DMS153 treated with DMSO at 0.1 percent for 48 hours (cell line): ENCODE data around the gene APMAP.

Experiments
- DNase-seq: peaks from one replicate; lab custom pipeline; 2025; ENCODE audit not compliant: unreplicated experiment; lab: John Stamatoyannopoulos, UW

Gene APMAP

DNA sequence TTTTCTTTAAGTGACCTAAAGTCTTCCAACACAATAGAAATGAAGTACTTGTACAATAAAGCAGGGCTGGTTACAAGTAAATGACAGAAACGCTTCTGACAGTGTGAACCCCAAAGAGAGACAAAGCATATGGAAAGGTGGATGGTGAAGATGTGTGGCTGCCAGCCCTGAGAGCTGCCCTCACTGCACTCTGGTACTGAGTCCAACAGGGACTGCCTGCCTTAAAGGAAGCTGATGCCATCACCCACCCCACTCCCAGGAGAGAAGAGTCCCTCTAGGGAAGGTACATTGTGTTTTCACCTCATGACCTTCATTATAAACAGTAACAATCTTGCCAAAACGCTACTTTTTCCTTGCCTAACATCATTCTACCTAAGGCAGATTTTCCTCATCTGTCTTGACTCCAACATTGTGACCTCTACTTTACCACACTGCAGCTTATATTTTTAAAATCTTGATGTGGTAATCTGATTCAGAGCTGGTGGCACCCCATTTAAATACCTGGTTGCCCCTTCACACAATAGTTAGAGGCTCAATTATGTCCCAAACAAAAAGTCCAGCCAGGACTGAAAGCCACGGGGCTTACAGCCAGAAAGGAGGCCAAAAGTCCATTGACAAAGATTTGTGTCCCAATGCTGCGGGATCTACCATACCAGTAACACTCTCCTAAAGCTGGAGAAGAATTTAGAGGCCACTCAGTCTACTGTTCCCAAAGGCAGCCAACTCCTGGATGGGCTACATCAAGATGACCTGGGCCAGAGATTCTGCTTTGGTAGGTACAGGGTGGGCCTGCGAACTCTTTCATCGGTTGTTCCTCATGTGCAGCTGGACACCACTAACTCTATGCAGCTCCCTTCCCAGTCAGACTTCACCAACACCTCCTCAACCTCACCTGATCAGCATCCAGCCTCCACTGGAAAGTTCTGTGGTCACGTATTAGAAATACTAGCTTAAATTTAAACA, 4.4 kb downstream of the APMAP start:
- no peak for DNase-seq

DNA sequence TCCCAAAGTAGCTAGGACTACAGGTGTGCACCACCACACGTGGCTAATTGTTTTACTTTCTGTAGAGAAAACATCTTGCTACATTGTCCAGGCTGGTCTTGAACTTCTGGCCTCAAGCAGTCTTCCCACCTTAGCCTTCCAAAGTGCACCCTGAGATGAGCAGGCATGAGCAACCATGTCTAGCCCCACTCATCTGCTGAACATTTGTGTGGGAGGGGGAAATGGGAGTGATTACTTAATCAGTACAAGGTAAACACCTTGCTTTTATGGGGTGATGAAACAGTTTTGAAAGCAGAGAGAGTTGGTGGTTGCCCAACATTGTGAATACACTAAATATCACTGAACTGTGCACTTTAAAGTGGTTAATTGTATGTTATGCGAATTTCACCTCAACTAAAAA, 5.3 kb downstream of the APMAP start:
- DNase-seq: no peak

DNA sequence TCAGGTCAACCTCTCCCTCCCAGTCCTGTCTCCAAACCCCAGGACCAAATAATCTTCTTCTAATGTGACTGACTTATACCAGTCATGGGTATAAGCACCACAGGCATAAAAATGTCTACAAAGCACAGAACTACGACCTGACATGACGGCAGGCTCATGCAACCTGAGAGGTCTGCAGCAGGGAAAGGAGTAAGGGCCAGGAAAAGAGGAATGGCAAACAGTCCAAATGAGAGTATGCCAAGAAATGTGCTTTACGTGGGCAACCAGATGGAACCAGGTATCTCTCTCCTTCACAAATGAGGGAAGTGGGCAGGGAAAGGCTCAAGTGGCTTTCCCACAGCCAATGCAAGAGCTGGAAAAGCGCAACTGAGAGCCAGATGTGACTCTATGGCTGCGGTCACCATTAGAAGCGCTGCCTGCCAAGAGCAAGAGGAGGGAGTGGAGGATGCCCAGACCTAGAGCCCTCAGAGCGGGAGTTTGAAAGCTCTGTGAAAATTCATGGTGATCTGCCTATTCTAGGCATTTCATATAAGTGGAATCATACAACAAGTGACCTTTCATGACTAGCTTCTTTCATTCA, 6.0 kb downstream of the APMAP start:
- no peak for DNase-seq

DNA sequence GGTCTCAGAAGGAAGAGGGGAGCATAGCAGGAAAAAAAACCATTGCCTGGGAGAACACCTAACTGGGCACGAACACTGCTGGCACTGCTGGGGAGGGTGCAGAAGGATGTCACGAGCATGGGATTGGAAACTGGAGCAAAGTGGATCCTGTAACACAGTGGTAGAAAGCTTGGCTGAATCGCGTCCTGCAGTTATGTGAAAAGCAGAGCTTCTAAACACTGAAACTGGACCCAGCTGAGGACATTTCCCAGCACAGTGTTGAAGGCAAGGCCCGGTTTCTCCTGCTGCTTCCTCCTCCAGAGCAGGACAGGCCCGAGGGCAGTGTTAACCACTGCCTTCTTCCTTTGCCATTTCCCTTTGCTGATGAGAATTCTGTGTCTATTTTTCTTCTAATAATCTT, 6.7 kb downstream of the APMAP start:
- DNase-seq: no peak

DNA sequence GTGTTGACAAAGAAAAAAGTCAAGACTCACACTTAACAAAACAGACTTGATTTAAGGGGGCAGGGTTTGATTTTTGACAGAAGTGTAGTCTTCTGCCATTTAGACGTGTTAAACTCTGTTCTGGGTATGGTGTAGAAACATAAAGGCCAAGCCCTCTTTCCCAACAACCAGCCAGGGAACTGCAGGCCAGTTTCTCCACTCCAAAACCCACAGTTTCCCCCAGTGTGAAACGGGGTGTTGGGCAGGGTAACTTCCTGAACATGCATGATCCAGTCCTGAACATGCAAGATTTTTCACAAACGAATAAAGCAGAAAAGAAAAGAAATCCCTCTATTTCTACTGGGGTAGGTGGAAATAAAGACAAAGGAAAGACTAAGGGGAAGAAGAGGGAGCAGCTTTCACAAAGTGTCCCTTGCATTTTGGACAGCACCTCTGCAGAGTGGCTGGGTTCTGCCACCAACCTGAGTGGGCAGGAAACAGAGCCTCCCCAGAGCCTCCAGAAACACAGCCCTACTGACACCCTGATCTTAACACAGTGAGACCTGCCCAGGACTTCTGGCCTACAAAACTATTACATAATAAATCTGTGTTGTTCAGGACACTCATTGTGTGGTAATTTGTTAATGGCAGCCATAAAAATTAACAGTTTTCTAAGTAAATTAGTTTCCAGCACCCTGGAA, 7.5 kb downstream of the APMAP start:
- DNase-seq: no peak

DNA sequence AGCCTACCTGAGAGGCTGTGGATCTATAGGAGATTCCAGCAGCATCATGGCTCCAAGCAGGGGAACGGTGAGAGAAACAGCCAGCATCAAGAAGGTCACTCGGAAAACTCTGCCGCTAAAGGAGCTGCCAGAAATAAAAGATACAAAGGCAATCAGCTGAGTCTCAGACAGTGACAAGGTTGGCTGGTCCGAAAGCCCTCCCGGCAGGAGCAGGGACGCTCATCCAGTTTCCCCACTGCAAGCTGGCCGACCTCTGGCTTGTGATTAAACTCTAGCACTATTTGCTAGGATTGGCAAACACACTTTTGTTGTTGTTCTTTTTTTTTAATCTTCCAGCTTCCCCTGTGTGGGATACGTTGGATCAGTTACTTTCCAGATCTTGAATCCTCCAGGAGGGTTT, 8.7 kb downstream of the APMAP start:
- no peak for DNase-seq

DNA sequence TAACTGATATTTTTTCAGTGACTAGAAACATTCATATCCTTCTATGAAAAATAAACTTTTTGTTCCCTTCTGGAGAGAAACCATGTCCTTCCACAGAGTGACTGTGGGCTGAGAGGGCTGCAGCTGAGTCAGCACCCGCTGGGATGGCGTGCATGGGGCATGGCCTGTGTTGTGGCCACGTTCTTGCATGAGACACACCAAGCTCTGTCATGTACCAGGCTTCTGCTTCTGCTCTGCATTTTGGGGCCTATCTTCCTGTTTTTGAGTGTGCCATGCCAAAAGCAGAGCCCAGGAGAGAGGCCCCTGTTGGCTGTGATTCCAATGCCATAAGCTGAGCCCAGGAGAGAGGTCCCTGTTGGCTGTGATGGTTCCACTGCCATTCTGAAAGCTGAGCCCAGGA, 10.8 kb downstream of the APMAP start:
- DNase-seq: no peak

DNA sequence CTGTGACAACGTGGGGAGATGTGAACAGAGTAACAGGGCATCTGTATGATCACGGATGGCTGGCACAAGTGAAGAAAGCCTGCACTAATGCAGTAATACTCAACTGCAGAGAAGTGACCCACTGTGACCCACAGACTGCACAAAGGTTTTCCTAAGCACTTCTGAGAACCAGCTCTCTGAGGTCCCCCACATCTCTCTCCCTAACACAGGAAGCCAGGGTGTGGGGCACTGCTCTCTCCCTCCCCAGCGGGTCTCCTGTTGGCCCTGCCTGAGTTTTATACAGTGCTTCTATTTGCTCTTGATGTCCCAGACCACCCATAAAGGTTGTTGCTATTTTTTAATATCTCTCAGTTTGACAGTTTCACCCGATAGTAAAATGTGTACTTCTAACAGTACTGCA, 11.3 kb downstream of the APMAP start:
- no peak for DNase-seq

DNA sequence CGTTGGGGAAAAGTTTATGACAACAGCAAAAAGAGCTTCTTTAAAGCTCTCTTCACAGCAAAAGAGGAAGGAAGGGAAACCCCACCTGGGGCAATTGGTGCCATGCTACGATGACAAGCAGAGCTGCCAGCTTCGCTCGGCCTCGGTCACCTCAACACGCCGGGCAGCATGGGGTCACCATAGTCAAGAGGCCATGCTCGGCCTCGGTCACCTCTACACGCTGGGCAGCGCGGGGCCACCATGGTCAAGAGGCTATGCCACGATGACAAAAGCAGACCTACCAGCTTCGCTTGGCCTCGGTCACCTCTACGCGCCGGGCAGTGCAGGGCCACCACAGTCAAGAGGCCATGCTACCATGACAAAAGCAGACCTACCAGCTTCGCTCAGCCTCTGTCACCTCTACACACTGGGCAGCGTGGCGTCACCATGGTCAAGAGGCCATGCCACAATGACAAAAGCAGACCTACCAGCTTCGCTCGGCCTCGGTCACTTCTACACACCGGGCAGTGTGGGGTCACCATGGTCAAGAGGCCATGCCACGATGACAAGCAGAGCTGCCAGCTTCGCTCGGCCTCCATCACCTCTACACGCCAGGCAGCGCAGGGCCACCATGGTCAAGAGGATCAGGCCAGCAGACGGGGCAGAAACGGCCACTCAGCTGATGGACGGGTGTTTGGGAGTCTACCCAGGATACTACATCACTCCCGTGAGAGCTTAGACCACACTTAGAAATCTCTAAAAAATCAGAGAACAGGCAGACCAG, 12.1 kb downstream of the APMAP start:
- DNase-seq: no peak

DNA sequence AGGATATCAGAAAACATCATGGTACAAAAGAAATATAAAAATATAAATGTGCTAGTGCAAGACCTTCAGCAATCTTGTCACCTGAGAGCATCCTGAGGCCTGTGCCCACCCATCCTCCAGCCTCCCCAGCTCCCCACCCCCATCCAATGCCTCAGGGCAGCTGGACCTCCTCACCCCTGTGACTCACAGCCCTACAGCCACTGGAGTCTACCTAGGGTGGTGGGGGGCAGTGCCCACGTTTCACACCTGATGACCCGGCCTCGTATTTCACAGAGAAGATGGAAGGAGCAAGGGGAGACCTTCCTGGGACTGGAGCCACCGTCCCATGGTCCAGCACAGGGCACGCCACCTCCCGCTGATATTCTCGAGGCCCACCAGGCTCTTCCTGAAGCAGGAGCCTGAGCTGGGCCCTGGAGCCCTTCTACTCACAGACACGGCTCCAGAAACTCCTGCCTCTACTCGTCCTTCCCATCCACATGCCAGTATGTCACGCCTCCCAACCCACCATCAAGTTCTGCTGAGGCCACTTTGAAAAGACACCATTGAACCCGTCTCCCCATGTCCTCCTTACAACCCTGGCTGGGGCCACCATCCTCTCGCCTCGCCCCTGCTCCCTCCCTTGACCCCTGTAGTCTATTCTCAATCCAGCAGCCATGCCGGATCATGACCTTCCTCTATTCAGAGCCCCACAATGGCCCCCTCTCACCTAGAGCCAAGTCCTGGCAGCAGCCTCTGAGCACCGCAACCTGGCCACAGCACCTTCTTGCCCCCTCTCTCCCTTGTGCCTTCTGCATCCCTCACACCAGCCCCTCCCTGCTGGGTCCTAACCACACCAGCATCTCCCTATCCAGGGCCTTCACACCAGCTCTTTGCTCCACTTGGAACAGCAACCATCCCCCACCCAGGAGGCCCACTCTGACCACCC, 13.3 kb downstream of the APMAP start:
- no peak for DNase-seq

DNA sequence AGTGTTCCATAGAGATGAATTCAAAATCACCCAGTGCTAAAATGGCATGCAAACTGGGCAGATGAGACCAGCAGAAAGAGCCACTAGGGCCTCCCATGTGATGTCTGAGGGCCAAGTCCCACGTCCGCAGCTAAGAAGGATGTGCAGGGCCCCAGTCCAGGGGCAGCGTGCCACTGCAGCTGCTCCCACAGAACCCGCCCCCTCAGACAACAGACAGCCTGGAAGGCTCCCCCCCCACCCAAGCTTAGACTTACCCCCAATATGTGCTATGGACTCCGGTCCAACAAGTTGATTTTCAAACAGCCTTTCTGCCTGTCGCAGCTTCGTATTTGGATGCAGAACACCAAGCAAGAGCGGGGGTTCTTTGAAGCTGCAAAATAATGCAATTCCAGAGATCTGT, 14.0 kb downstream of the APMAP start:
- DNase-seq: no peak

DNA sequence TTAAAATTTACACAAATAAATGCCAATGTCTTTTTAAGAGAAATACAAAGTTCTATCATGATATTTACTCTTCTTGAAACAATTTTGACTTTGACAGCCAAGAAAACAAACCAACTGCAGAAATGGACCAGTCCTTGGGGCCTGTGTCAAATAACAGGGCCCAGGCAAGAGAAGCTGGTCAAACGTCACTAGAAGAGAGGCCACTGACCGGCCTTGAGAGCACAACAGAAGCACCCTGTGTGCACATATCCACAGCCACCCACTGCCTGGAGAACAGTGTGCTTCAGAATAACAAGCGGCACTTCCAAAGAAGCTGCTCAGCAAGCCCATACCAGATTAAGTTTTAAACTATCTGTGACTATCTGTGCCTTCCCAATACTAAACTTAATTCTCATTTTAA, 14.8 kb downstream of the APMAP start:
- no peak for DNase-seq

DNA sequence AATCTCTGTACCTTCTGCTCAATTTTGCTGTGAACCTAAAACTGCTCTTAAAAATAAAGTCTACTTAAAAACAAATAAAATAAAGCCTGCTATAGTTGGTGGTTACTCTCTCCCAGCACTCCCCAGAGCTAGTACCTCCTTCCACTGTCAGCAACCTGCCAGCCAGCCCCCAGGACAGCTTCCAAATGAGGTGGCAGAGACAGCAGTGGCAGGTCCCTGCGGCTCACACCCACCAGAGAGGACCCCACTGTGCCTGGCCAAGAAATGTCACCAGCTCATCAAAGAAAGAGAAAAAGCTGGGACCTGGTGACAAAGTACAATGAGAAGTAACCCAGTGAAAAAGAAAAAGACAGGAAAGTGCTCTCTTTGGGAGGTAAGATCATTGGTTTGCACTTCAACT, 15.2 kb downstream of the APMAP start:
- no peak for DNase-seq

DNA sequence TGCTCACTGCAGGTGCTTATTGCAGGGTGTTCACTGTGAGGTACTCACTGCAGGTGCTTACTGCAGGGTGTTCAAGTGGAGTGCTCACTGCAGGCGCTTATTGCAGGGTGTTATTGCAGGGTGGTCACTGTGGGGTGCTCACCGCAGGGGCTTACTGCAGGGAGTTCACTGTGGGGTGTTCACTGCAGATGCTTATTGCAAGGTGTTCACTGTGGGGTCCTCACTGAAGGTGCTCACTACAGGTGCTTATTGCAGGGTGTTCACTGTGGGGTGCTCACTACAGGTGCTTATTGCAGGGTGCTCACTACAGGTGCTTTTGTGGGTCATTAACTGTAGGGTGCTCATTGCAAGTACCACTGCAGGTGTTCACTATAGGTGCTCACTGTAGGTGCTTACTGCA, 20.2 kb downstream of the APMAP start:
- no peak for DNase-seq

DNA sequence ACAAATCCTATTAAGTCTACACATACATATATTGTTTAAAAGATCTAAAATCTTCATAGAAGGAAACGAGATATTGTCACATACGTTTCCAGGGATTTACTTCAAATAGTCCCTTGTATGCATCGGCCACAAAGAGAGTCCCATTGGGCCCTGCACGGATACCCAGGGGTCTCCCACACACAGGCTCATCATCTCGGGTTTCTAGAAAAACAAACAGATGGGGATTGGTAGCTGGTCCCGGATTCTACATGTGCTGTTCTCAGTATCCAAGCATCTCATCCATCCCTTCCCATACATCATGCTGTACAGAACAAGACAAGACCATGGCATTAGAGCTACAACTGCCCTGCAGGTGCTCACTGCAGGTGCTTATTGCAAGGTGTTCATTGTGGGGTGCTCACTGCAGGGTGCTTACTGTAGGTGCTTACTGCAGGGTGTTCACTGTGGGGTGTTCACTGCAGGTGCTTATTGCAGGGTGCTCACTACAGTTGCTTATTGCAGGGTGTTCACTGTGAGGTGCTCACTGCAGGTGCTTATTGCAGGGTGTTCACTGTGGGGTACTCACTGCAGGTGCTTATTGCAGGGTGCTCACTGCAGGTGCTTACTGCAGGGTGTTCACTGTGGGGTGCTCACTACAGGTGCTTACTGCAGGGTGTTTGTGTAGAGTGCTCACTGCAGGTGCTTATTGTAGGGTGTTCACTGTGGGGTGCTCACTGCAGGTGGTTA, 21.0 kb downstream of the APMAP start:
- DNase-seq: no peak

DNA sequence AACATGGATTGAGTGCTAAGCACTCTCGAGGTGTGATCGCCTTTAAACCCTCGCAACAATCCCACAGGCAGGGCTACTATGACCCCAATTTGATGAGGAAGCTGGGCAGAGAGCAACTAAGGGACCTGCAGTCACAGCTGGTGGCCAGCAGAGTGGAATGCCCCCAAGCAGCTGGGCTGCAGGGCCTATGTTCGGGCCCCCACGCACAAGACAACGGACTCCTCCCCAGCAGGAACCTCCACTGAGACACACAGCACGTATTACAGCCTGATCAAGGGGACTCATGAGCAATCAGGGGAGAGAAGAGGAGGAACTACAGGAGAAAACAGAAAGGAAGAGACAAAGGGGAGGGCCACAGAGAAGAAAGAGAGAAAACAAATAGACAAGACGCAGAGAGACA, 21.8 kb downstream of the APMAP start:
- DNase-seq: no peak

DNA sequence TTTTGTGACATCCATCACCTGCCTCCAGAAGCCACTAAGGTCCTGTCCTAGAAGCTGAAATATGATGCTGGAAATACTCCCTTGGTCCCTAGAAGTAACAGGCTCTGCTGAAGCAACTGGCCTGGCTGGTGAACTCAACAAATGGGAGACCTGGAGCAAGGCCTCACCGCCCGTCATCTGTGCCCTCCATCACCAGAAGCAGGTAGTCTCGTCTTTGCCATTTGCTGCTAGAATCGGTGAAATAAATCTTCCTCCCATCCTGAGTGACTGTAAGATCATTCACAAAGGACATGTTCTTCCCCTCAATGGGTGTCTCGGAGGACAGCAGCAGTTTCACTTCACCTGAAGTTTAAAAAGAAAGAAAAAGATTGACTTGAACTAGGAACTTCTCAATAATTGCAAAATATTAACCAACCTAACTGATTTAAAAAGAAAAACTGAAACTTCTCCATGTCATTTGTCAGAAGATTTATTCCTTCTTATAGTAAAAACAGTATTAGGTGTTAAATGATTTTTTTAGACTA, 22.5 kb downstream of the APMAP start:
- DNase-seq: no peak

DNA sequence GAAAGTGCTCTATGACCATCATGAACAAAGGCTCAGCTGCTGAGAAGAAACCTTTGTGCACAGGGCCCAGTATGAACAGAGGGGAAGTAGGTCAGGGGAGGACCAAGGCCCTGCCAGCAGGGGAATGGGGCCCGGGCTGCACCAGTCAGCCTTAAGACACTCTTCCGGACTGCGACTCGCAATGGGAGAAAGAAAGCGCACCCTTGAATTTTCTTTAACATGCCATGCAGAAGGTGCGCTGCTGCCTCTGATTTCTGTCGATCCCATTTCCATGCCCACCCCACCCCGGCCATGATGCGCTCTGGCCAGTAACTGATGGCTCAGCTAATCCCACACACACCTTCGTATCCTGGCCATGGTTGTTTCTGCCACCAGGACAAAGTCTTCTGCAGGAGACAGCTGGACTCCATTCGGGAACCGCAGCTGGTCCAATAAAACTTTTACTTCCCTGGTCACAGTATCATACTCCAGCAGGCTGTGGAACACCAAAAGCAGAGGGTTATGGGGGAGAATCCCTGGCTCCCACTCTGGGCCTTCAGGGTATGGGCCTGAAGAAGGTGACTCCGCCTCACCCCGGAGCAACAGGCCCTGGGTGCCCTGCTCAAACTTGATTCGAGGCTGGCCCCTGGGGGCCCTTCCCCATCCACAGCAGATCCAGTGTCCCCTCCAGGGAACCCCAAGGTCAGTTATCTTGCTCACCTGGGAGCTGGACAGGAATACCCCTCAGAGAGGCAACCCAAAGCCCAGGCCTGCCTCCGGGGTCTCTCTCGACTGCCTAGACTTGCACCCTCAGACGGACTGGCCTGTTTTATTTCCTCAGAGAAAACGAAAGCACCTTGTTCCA, 23.1 kb downstream of the APMAP start:
- DNase-seq: no peak
